CMK (cell line): ENCODE measurements around the gene CRB3.
A peak's percentile ranks its signal among the peaks of the same experiment; 100 is the strongest.
"Not testable (repeated sequence)": the region's sequence is repeated elsewhere in the genome, so short reads cannot be mapped to it uniquely, and the experiment has no call there.

Experiments
- DNase-seq: peaks from one replicate; pipeline ENCODE4 v3.0.0-alpha.2; 2010; ENCODE audit warnings: low read depth

The CRB3 gene

GRCh38 chr19:6494438-6495036 lies 30.5 kb downstream of the CRB3 start:
- DNase-seq: no peak

DNA sequence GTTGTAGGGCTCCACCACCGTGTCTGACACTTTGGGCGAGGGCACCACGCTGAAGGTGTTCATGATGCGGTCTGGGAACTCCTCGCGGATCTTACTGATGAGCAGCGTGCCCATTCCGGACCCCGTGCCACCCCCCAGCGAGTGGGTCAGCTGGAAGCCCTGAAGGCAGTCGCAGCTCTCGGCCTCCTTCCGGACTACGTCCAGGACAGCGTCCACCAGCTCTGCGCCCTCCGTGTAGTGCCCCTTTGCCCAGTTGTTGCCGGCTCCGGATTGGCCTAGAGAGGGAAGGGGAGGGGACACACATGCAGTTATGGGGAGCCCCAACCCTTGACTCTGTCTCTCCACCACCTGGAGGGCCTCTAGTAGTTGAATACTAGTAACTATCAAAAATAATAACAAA lies 31.9 kb downstream of the CRB3 start:
- no peak for DNase-seq

- DNase-seq: no peak
These were observed 34.4 kb downstream of the CRB3 start for GRCh38 chr19:6498294-6499036.

DNA sequence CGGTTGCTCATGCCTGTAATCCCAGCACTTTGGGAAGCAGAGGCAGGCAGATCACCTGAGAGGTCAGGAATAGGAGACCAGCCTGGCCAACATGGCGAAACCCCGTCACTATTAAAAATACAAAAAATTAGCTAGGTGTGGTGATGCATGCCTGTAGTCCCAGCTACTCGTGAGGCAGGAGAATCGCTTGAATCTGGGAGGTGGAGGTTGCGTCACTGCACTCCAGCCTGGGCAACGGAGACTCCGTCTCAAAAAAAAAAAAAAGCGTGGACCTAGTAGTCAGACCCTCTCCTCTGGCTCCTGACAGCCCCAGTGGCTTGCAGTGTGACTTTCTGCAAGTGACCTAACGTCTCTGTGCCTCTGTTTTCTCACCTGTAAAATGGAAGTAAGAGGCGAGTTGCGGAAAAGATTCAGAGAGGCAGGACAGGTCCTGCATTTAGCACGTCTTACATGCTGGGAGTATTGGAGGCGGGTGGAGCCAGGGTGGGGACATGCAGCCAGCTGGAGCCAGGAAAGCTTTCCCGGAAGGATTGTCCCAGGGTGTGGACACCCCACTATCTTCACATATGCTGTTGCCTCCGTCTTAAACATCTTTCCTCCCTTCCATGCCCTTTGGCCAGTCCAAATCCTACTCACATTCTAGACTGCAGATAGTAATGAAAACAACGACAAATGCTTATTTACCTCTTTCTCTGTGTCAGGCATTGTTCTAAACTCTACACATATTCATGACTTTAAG lies 35.1 kb downstream of the CRB3 start:
- DNase-seq: no peak

DNA sequence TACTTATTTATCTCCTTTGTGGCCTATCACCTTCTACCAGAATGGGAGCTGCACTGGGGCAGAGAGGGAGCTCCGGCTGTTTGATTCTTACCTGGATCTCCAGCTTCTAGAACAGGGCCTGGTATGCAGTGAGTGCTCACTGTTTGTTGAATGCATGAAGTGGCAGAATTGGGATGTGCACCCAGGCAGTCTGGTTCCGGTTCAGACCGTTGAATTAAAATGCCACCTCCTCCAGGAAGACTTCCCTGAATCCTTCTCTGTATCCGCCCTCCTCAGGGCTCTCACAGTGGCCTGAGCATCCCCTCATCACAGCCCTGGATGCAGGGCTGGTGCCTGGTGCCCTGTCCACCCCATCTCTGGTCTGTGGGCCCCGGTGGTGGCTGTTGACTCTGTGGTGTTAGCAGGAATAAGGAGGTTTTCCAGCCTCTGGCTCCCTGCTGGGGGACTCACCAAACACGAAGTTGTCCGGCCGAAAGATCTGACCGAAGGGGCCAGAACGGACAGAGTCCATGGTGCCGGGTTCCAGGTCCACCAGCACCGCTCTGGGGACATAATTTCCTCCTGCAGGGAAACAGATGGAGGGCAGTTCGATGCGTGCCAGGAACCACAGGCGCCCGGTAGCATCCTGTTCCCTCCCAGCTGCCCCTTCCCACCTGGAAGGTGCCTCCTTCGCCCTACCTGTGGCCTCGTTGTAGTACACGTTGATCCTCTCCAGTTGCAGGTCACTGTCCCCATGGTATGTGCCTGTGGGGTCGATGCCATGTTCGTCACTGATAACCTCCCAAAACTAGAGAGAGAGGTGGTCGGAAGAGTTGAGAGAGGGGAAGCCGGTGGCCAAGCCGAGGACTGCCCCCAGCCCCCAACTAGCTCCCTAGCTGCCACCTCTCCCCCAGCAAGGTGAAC lies 37.0 kb downstream of the CRB3 start:
- DNase-seq: no peak

DNA sequence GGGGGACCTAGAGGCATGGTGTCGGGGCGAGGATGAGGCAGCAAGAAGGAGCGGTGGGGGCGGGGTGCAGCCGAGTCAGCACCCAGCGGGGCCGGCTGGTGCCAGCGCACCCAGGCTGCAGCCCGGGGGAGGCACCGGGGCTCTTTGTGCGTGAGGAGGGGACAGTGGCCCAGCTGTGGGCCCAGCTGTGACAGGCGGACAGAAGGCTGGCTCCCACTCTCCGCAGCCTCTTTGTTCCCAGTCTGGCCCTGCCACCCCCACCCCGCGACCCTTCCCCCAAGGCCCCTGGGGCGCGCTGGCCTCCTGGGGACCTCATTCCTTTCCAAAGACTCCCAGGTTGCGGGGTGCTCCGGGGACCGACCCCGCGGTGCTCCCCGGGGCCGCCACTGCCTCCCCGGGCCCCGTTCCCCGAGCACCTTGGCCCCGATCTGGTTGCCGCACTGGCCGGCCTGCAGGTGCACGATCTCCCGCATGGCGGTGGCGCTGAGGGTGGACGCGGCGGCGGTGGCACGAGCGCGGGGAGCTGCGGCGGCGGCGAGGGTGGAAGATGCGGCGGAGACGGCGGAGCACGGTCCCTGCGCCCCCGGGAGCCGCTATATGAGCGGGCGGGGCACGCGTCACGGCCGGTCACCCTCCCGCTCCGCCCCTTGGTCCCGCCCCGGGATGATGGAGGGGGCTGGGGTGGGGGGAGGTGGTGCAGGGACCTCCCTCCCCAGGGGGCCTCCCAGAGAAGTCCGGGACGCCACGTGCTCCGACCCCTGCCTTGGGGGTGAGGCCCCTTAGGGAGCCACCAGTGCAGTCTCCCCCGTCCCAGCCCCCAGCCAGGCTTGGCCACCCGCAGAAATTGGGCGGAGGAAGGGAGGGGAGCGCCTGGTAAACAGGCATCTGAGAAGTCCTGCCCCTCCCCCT lies 37.9 kb downstream of the CRB3 start, which contains the start of gene TUBB4A:
TUBB4A (minus strand) TSS at position 570 of the 909 bp plus-strand sequence; CDS start at position 473, 97 bp downstream.
- no peak for DNase-seq

DNA sequence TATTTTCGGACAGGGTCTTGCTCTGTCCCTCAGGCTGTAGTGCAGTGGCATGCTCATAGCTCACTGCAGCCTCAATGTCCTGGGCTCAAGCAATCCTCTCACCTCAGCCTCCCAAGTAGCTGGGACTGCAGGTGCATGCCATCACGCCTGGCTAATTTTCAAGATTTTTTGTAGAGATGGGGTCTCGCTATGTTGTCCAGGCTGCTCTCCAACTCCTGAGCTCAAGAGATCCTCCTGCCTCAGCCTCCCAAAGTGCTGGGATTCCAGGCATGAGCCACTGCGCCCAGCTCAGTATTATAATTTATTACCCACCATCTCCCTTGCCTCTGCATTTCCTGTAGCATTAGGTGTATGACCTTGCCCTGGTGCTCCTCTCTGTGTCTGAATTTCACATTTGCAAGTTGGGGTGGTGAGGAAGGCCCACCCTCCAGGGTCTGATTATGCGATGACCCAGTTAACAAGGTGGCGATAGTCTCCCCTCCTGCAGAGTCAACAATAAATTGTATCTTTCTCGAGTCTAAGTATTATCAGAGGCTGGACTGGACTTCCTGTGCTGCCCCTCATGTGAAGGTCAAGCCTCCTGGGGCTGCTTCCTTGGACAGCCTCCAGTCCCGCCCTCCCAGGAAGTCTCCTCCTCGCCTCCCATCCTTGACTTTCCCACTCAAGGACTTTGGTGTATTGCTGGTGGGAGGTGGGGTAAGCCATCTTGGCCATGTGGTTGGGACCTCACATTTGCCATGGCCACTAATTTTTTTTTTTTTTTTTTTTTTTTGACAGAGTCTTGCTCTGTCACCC lies 39.5 kb downstream of the CRB3 start:
- DNase-seq: no peak

GRCh38 chr19:6508028-6508771 lies 44.1 kb downstream of the CRB3 start:
- DNase-seq: not testable (repeated sequence)

DNA sequence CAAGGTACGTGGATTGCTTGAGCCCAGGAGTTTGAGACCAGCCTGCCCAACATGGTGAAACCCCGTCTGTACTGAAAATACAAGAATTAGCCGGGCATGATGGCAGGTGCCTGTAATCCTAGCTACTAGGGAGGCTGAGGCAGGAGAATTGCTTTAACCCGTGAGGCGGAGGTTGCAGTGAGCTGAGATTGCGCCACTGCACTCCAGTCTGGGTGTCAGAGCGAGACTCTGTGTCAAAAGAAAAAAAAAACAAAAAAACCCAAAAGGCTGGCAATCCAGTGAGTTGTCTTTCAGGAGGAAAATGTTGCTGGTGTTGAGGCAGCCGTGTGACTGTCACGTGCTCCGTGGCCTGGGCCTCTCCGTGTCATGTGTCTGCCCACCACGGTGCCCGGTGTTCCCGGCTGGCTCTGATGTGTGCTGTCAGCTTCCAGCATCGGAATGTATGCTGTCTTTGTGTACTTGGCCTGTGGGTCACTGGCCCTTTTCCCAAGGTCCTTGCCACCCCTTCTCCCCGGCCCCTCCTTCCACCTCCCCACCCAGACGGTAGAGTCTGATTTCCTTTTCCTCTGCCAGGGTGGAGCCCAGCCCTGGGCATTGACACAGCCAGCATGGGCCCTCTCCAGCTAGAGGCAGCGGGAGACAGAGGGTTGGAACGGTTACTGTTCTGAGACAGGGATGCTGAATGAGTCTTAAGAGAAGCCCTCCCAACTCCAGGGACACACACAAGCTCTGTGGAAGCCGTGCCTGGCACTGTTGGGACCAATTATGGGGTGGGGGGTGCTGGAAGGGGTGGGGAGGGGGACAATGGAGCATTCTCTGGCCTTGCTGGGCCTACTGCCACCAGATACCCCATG lies 45.3 kb downstream of the CRB3 start:
- no peak for DNase-seq

- DNase-seq: no peak
These were observed 46.5 kb downstream of the CRB3 start for GRCh38 chr19:6510618-6511017.

DNA sequence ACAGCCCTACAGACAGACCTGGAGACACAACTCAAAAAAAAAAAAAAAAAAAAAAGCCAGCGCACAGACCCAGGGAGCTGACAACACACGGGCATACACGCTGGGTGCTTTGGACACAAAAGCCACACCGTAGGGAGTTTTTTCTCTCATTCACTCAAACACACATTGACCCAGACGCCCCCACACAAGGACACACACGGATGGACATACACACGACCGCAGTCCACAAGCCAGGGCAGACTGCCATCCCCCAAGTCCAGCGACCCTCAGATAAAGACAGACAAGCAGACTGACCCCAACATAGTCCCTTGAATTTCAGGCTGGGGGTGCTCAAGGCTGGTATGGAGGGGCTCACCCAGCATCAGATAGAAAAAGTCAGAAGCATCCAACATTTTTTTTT lies 50.0 kb downstream of the CRB3 start:
- DNase-seq: no peak

DNA sequence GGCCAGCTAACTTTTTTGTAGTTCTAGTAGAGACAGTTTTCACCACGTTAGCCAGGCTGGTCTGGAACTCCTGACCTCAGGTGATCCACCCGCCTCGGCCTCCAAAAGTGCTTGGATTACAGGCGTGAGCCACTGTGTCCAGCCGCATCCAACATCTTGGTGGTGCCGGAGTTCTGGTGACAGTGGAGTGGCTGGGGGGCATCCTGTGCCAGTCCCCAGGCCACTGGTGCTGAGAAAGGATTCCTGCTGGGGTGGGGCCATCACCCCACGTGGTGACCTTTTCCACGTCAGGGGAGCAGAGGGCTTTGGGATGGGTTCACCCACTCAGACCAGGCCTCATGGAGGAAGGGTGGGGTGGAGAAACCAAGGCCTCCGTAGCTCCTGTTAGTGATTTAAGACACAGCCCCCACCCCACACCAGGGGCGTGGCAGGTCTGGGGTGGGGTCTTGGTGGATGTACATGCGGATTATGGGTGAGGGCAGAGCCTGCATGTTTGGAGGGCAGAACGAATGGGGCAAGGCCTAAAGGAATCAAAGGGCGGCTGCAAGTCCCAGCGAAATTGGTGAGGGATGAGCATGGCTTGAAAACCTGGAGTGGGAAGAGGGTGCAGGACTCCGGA lies 51.0 kb downstream of the CRB3 start:
- DNase-seq: no peak

- DNase-seq: peak; percentile 98
These were observed 52.1 kb downstream of the CRB3 start for GRCh38 chr19:6516018-6516658.
